OCI-LY1 (cell line): ENCODE data around the gene SLC12A7.

Experiments used
- H2AFZ ChIP-seq: fragments of 200-600 bp; sonication (generic), shearing (Covaris generic); 2 replicates; pipeline ENCODE4 v1.6.0; 2014; ENCODE audit warnings: antibody characterized with exemption, mild to moderate bottlenecking, low read length
- H3F3A ChIP-seq: fragments of 200-600 bp; sonication (generic), shearing (Covaris generic); 2 replicates; pipeline ENCODE4 v1.6.0; 2014; ENCODE audit warnings: mild to moderate bottlenecking, antibody characterized with exemption, low read length, moderate library complexity; ENCODE audit not compliant: insufficient read depth
- H3K27ac ChIP-seq: fragments of 200-600 bp; sonication (generic); 2 replicates; pipeline ENCODE4 v1.5.1; 2014; ENCODE audit warnings: low read length, mixed run types, mild to moderate bottlenecking, low read depth; ENCODE audit not compliant: poor library complexity, severe bottlenecking
- H3K27me3 ChIP-seq: fragments of 200-600 bp; sonication (generic); 2 replicates; pipeline ENCODE4 v1.6.0; 2014; ENCODE audit warnings: antibody characterized with exemption, mild to moderate bottlenecking, low read length, moderate library complexity; ENCODE audit not compliant: insufficient read depth
- H3K36me3 ChIP-seq: fragments of 200-600 bp; sonication (generic); 2 replicates; pipeline ENCODE4 v1.6.1; 2014; ENCODE audit warnings: mild to moderate bottlenecking, antibody characterized with exemption, low read length, moderate library complexity, mixed read lengths; ENCODE audit not compliant: insufficient read depth
- H3K4me1 ChIP-seq: fragments of 200-600 bp; sonication (generic); 2 replicates; pipeline ENCODE4 v1.5.1; 2014; ENCODE audit warnings: mild to moderate bottlenecking, low read length, moderate library complexity; ENCODE audit not compliant: insufficient read depth, severe bottlenecking
- H3K4me2 ChIP-seq: fragments of 200-600 bp; sonication (generic), shearing (Covaris generic); 2 replicates; pipeline ENCODE4 v1.6.1; 2014; ENCODE audit warnings: low read length
- H3K4me3 ChIP-seq: fragments of 200-600 bp; sonication (generic); 2 replicates; pipeline ENCODE4 v1.5.1; 2014; ENCODE audit warnings: low read length, low read depth, mild to moderate bottlenecking, mixed read lengths; ENCODE audit not compliant: poor library complexity, severe bottlenecking
- H3K79me2 ChIP-seq: fragments of 200-600 bp; shearing (Covaris generic); 2 replicates; pipeline ENCODE4 v1.6.1; 2016; ENCODE audit warnings: mixed run types, low read length, mixed read lengths; ENCODE audit not compliant: insufficient read depth
- H3K9ac ChIP-seq: fragments of 200-600 bp; sonication (generic), shearing (Covaris generic); 2 replicates; pipeline ENCODE4 v1.6.1; 2014; ENCODE audit warnings: mild to moderate bottlenecking, low read length, mixed read lengths
- H3K9me2 ChIP-seq: fragments of 200-600 bp; sonication (generic), shearing (Covaris generic); 2 replicates; pipeline ENCODE4 v1.6.1; 2014; ENCODE audit warnings: low read depth, mild to moderate bottlenecking, low read length, mixed read lengths
- H3K9me3 ChIP-seq: fragments of 200-600 bp; shearing (Covaris generic); 2 replicates; pipeline ENCODE4 v1.6.1; 2014; ENCODE audit warnings: low read length, mixed read lengths
- H4K20me1 ChIP-seq: fragments of 200-600 bp; sonication (generic), shearing (Covaris generic); 2 replicates; pipeline ENCODE4 v1.6.0; 2016; ENCODE audit warnings: mild to moderate bottlenecking, low read length; ENCODE audit not compliant: insufficient read depth
- CTCF ChIP-seq: fragments of 200-600 bp; sonication (generic), shearing (Covaris generic); IDR thresholded peaks from 2 replicates; pipeline ENCODE4 v1.5.1; 2017; ENCODE audit warnings: mild to moderate bottlenecking, antibody characterized with exemption, low read length, moderate library complexity, mixed read lengths
- EZH2 ChIP-seq: fragments of 200-600 bp; sonication (generic), shearing (Covaris generic); IDR thresholded peaks from 2 replicates; pipeline ENCODE4 v1.8.0; 2017; ENCODE audit warnings: borderline replicate concordance, mixed run types, mild to moderate bottlenecking, antibody characterized with exemption, low read length, moderate library complexity, mixed read lengths

Gene SLC12A7

GRCh38 chr5:1122511-1123294 lies 10.8 kb upstream of the SLC12A7 start:
- no peak overlapping the region for H2AFZ ChIP-seq
- H3K4me2 ChIP-seq = no peak overlapping the region
- H3K9ac ChIP-seq = no peak overlapping the region
- H3K36me3 ChIP-seq = no peaks in the 10 kb centered on the region
- no peak for TF ChIP-seq EZH2
- TF ChIP-seq CTCF = no peak
- no peak overlapping the region for H3K4me3 ChIP-seq
- peaks cover 7% of the 10 kb centered on the region; the same call in 1 of the 2 replicates for H3K27me3 ChIP-seq
- H4K20me1 ChIP-seq = no peaks in the 10 kb centered on the region
- H3K4me1 ChIP-seq = no peaks in the 10 kb centered on the region
- H3F3A ChIP-seq = no peaks in the 10 kb centered on the region
- H3K9me2 ChIP-seq = no peaks in the 10 kb centered on the region
- H3K79me2 ChIP-seq = no peaks in the 10 kb centered on the region
- H3K9me3 ChIP-seq = no peaks in the 10 kb centered on the region
- no peak overlapping the region for H3K27ac ChIP-seq

- no peaks in the 10 kb centered on the region for H4K20me1 ChIP-seq
- H3K9ac ChIP-seq = no peak overlapping the region
- no peaks in the 10 kb centered on the region for H3K36me3 ChIP-seq
Measured at GRCh38 chr5:1121891-1122290, 10.0 kb upstream of the SLC12A7 start.

GRCh38 chr5:1121044-1121443 lies 9.2 kb upstream of the SLC12A7 start:
- Histone ChIP-seq H3K4me1 (no peaks in the 10 kb centered on the region), H3K27ac (no peak overlapping the region), H3K36me3 (no peaks in the 10 kb centered on the region), H3K9me3 (no peaks in the 10 kb centered on the region), H3K27me3 (peaks cover 7% of the 10 kb centered on the region; the same call in 1 of the 2 replicates), H3K4me3 (no peak overlapping the region), H3F3A (no peaks in the 10 kb centered on the region), H3K4me2 (no peak overlapping the region), H3K9ac (no peak overlapping the region), H2AFZ (no peak overlapping the region), H4K20me1 (no peaks in the 10 kb centered on the region), H3K79me2 (no peaks in the 10 kb centered on the region), H3K9me2 (no peaks in the 10 kb centered on the region)
- TF ChIP-seq EZH2 (no peak), CTCF (no peak)

More at GRCh38 chr5:1121891-1122290, 10.0 kb upstream of the SLC12A7 start:
- H3K4me2 ChIP-seq = no peak overlapping the region
- H3K4me1 ChIP-seq = no peaks in the 10 kb centered on the region
- TF ChIP-seq EZH2 = no peak
- TF ChIP-seq CTCF = no peak
- H3K27ac ChIP-seq = no peak overlapping the region
- H3K27me3 ChIP-seq = peaks cover 7% of the 10 kb centered on the region; the same call in 1 of the 2 replicates
- no peaks in the 10 kb centered on the region for H3F3A ChIP-seq
- H3K9me3 ChIP-seq = no peaks in the 10 kb centered on the region
- H3K9me2 ChIP-seq = no peaks in the 10 kb centered on the region
- H3K4me3 ChIP-seq = no peak overlapping the region
- no peaks in the 10 kb centered on the region for H3K79me2 ChIP-seq
- H2AFZ ChIP-seq = no peak overlapping the region
